ENCODE results near the gene VSTM1. TPM values are rescaled to one million over a fixed set of nuclear protein-coding genes. Genes with fewer than 3 reads are reported as not detected.
A peak's percentile ranks its signal among the peaks of the same experiment; 100 is the strongest.

Gene VSTM1
- total RNA-seq, 1 experiment from 2014 or later = not detected

- peaks cover 7% of the 10 kb centered on the region for H3K27me3 Mint-ChIP-seq (ENCODE audit: insufficient read depth, unreplicated experiment)
- intact Hi-C loops (cut with micrococcal nuclease; ENCODE audit: unreplicated experiment) = no loop called here
- no peaks in the 10 kb centered on the region for H3K36me3 ChIP-seq (ENCODE audit: control insufficient read depth, insufficient read depth, low read length)
- peak overlapping the region; percentile 68 for H3K4me3 Mint-ChIP-seq (ENCODE audit: unreplicated experiment)
- peaks cover 7% of the 10 kb centered on the region for H3K4me1 Mint-ChIP-seq (ENCODE audit: low read depth, unreplicated experiment)
- ChIA-PET POLR2A (interaction anchor here (0.7 kb wide), 1 partner anchor 42 kb away, joined by 3 read pairs; the partner anchor contains the start of gene CNOT3), CTCF (interaction anchor here (0.6 to 1.0 kb wide), 7 partner anchors 34 to 656 kb away, joined by 3 to 8 read pairs (median 4); partner anchors contain the start of gene MBOAT7)
- no peaks in the 10 kb centered on the region for H3K27me3 ChIP-seq (replicated peaks; ENCODE audit: control insufficient read depth, insufficient read depth, low read length)
- BruUV-seq (replicated peaks) = no TSS peak
- DNase-seq = no peak
- no peaks in the 10 kb centered on the region for H3K36me3 Mint-ChIP-seq (ENCODE audit: insufficient read depth, unreplicated experiment)
- TF ChIP-seq CTCF (IDR thresholded peaks at IDR 0.05; ENCODE audit: insufficient read depth in 1 of 2, low read depth in 1 of 2, low read length in 1 of 2, severe bottlenecking in 1 of 2, unreplicated experiment in 1 of 2) = no peak
- H3K4me1 ChIP-seq = peaks cover 13% of the 10 kb centered on the region
- H3K27ac Mint-ChIP-seq (ENCODE audit: unreplicated experiment) = no peak overlapping the region
- H3K4me3 ChIP-seq (ENCODE audit: low read depth, low read length) = peak overlapping the region; percentile 42
- H3K9me3 ChIP-seq = no peaks in the 10 kb centered on the region; the same call in 1 of the 2 replicates
- H3K9me3 Mint-ChIP-seq (ENCODE audit: unreplicated experiment) = peaks cover 9% of the 10 kb centered on the region
These were observed 31.6 kb upstream of the VSTM1 start for GRCh38 chr19:54095136-54095858.

GRCh38 chr19:54094426-54095000 is 30.8 kb upstream of the VSTM1 start:
- Histone ChIP-seq H3K9me3 (no peaks in the 10 kb centered on the region; the same call in 1 of the 2 replicates), H3K36me3 (ENCODE audit: control insufficient read depth, insufficient read depth, low read length) (no peaks in the 10 kb centered on the region), H3K4me3 (ENCODE audit: low read depth, low read length) (no peak overlapping the region), H3K4me1 (peaks cover 13% of the 10 kb centered on the region), H3K27me3 (replicated peaks; ENCODE audit: control insufficient read depth, insufficient read depth, low read length) (no peaks in the 10 kb centered on the region)
- no peak overlapping the region for H3K27ac Mint-ChIP-seq (ENCODE audit: unreplicated experiment)
- H3K9me3 Mint-ChIP-seq (ENCODE audit: unreplicated experiment) = peaks cover 9% of the 10 kb centered on the region
- peaks cover 7% of the 10 kb centered on the region for H3K4me1 Mint-ChIP-seq (ENCODE audit: low read depth, unreplicated experiment)
- H3K27me3 Mint-ChIP-seq (ENCODE audit: insufficient read depth, unreplicated experiment) = peaks cover 7% of the 10 kb centered on the region
- no peaks in the 10 kb centered on the region for H3K36me3 Mint-ChIP-seq (ENCODE audit: insufficient read depth, unreplicated experiment)
- no peak for TF ChIP-seq CTCF (IDR thresholded peaks at IDR 0.05; ENCODE audit: insufficient read depth in 1 of 2, low read depth in 1 of 2, low read length in 1 of 2, severe bottlenecking in 1 of 2, unreplicated experiment in 1 of 2)
- intact Hi-C loops (cut with micrococcal nuclease; ENCODE audit: unreplicated experiment) = no loop called here
- H3K4me3 Mint-ChIP-seq (ENCODE audit: unreplicated experiment) = no peak overlapping the region
- no TSS peak for BruUV-seq (replicated peaks)
- ChIA-PET CTCF (no interaction called here), POLR2A (no interaction called here)
- no peak for DNase-seq

- Mint-ChIP-seq H3K27me3 (ENCODE audit: insufficient read depth, unreplicated experiment) (peaks cover 2% of the 10 kb centered on the region), H3K4me3 (ENCODE audit: unreplicated experiment) (no peak overlapping the region), H3K27ac (ENCODE audit: unreplicated experiment) (no peak overlapping the region), H3K9me3 (ENCODE audit: unreplicated experiment) (peaks cover 20% of the 10 kb centered on the region), H3K36me3 (ENCODE audit: insufficient read depth, unreplicated experiment) (no peaks in the 10 kb centered on the region), H3K4me1 (ENCODE audit: low read depth, unreplicated experiment) (no peaks in the 10 kb centered on the region)
- ChIA-PET CTCF (no interaction called here), POLR2A (no interaction called here)
- intact Hi-C loops (cut with micrococcal nuclease; ENCODE audit: unreplicated experiment) = no loop called here
- no peaks in the 10 kb centered on the region for H3K36me3 ChIP-seq (ENCODE audit: control insufficient read depth, insufficient read depth, low read length)
- DNase-seq = no peak
- H3K9me3 ChIP-seq = peaks cover 23% of the 10 kb centered on the region
- no peaks in the 10 kb centered on the region for H3K27me3 ChIP-seq (replicated peaks; ENCODE audit: control insufficient read depth, insufficient read depth, low read length)
- TF ChIP-seq CTCF (IDR thresholded peaks at IDR 0.05; ENCODE audit: insufficient read depth in 1 of 2, low read depth in 1 of 2, low read length in 1 of 2, severe bottlenecking in 1 of 2, unreplicated experiment in 1 of 2) = no peak
- no peak overlapping the region for H3K4me3 ChIP-seq (ENCODE audit: low read depth, low read length)
- BruUV-seq (replicated peaks) = no TSS peak
- no peaks in the 10 kb centered on the region for H3K4me1 ChIP-seq
These were observed 20.7 kb upstream of the VSTM1 start for GRCh38 chr19:54084410-54084809.

Measured in Caco-2 (cell line).